PC-9 (cell line): ENCODE data around the gene PEX11A.

Experiments used
- EZH2 ChIP-seq: fragments of 200-600 bp; sonication (generic); IDR thresholded peaks from 2 replicates; pipeline ENCODE4 v1.8.0; 2017; ENCODE audit warnings: antibody characterized with exemption, low read depth
- TF ChIP-seq, protein P1 (sequence below): fragments of 200-600 bp; sonication (generic); conservative IDR thresholded peaks from 2 replicates; pipeline ENCODE4 v1.6.1; 2017; ENCODE audit warnings: mixed run types, antibody characterized with exemption, mild to moderate bottlenecking, moderate library complexity

- TF ChIP-seq, protein P1, sequence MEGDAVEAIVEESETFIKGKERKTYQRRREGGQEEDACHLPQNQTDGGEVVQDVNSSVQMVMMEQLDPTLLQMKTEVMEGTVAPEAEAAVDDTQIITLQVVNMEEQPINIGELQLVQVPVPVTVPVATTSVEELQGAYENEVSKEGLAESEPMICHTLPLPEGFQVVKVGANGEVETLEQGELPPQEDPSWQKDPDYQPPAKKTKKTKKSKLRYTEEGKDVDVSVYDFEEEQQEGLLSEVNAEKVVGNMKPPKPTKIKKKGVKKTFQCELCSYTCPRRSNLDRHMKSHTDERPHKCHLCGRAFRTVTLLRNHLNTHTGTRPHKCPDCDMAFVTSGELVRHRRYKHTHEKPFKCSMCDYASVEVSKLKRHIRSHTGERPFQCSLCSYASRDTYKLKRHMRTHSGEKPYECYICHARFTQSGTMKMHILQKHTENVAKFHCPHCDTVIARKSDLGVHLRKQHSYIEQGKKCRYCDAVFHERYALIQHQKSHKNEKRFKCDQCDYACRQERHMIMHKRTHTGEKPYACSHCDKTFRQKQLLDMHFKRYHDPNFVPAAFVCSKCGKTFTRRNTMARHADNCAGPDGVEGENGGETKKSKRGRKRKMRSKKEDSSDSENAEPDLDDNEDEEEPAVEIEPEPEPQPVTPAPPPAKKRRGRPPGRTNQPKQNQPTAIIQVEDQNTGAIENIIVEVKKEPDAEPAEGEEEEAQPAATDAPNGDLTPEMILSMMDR: no peak
- TF ChIP-seq EZH2: no peak
These were observed 37.9 kb downstream of the PEX11A start for GRCh38 chr15:89652666-89653065.
